Heart left ventricle (tissue), 13 donors: ENCODE results near the gene TECR.

Experiments
- POLR2A ChIP-seq, 2 donors: fragments of 450-650 bp; IDR thresholded peaks; one replicate each; pipeline ENCODE4 v1.6.1; 2017; ENCODE audit warnings: antibody characterized with exemption in 2 of 2, mild to moderate bottlenecking in 2 of 2, moderate library complexity in 2 of 2
- TF ChIP-seq, protein P1 (sequence below), 12 donors: fragments of 200-600 bp; sonication (generic) in 4 of 12; IDR thresholded peaks; one replicate each; pipeline versions ENCODE4 v1.5.0 to v1.8.0; 2018 to 2022; ENCODE audit warnings: antibody characterized with exemption in 12 of 12, mild to moderate bottlenecking in 5 of 12
- donor health status: ischemic (EF 13 %, LVEDD 7.1; RV severe dilation, severe dysfunction).
- donor health status: DM: no; HTN: yes; CAD: no.
- donor health status: DM: no; HTN: no; CAD: no.
- donor health status: ischemic (EF 25% LVEDD 6.9; RV normal size, moderate dysfunction).
- donor health status: ischemic (EF 25% LVEDD 5.7; RV mildly dilated, moderate dysfunction).
- donor health status: ischemic (EF 35%, LVEDD 5.7; RV mildly dilated, moderate dysfunction).
- donor health status: nonischemic (EF 11% LVEDD 7.7; RV severe dilation, severe dysfunction).
- donor health status: DM: yes; HTN: yes; CAD: no.
- donor health status: PGD.
- donor health status: ischemic (EF 29% LVEDD 5.4; RV normal size, mild dysfunction).
- donor health status: nonischemic (EF 23%, LVEDD 6.1; RV moderate dilation, normal function).

DNA sequence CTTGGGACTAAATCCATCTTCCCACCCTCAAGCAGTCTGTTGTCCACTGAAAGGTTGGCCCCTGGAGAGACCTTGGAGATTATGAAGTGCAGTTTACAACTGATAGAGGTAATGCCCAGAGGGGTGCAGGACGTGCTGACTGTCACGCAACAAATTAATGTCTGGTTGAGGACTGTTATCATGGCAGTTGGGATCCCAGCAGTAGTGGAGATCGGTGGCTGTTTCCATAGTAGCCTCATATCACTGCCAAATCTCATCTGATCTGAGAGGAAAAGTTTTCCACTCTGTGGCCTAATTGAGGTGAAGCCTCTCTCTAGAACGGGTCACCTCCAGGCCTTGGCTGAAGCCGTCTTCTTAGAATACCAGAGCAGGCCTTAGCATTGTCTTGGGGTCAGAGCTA is 4.1 kb downstream of the TECR start:
- TF ChIP-seq, protein P1, sequence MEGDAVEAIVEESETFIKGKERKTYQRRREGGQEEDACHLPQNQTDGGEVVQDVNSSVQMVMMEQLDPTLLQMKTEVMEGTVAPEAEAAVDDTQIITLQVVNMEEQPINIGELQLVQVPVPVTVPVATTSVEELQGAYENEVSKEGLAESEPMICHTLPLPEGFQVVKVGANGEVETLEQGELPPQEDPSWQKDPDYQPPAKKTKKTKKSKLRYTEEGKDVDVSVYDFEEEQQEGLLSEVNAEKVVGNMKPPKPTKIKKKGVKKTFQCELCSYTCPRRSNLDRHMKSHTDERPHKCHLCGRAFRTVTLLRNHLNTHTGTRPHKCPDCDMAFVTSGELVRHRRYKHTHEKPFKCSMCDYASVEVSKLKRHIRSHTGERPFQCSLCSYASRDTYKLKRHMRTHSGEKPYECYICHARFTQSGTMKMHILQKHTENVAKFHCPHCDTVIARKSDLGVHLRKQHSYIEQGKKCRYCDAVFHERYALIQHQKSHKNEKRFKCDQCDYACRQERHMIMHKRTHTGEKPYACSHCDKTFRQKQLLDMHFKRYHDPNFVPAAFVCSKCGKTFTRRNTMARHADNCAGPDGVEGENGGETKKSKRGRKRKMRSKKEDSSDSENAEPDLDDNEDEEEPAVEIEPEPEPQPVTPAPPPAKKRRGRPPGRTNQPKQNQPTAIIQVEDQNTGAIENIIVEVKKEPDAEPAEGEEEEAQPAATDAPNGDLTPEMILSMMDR (IDR thresholded peaks at IDR 0.05) = no peak
- no peak for TF ChIP-seq POLR2A (IDR thresholded peaks at IDR 0.05)
